B cell (primary cell): ENCODE data around the gene ENTREP3. TPM values are rescaled to one million over a fixed set of nuclear protein-coding genes. Genes with fewer than 3 reads are reported as not detected.

Source experiments
- ATAC-seq: fragments of 200-7000 bp; cut with Tn5 transposase; one replicate; pipeline ENCODE4 v1.10.0; 2021; ENCODE audit warnings: low read depth, mild to moderate bottlenecking, moderate number of reproducible peaks, moderate library complexity
- CTCF ChIA-PET: fragments of 350-600 bp; sonication (Branson Sonifier 250); formaldehyde crosslinking; loops from one replicate; lab custom pipeline; 2021; ENCODE audit warnings: antibody characterized with exemption, inconsistent platforms; lab: Charles Lee
- POLR2A ChIA-PET: fragments of 350-600 bp; sonication (Branson Sonifier 250); formaldehyde crosslinking; loops from one replicate; lab custom pipeline; 2021; ENCODE audit warnings: antibody characterized with exemption; lab: Charles Lee
- DNase-seq: peaks from one replicate; pipeline ENCODE4 v3.0.0; 2013
- H2AFZ ChIP-seq: 2 replicates; pipeline ENCODE4 v1.6.1; 2012; ENCODE audit warnings: mild to moderate bottlenecking, low read depth, low read length; ENCODE audit not compliant: insufficient read depth, poor library complexity, severe bottlenecking
- H3K27ac ChIP-seq, 2 donors: 1 replicate in 1 of 2; 2 replicates in 1 of 2; pipeline ENCODE4 v1.5.1; 2012 to 2013; ENCODE audit warnings: low read length in 2 of 2, mild to moderate bottlenecking in 2 of 2, moderate library complexity in 1 of 2
- H3K27me3 ChIP-seq, 4 experiments: fragments of 200-600 bp in 1 of 4; sonication (generic) in 1 of 4; replicated peaks in 1 of 4; 1 replicate in 2 of 4; 2 replicates in 2 of 4; pipeline versions ENCODE4 v1.6.1 to v1.7.0; 2013 to 2016; ENCODE audit warnings: low read length in 3 of 4, mild to moderate bottlenecking in 2 of 4, mixed read lengths in 1 of 4, moderate library complexity in 1 of 4; ENCODE audit not compliant: insufficient read depth in 4 of 4, control insufficient read depth in 3 of 4; ENCODE audit errors: control extremely low read depth in 1 of 4
- H3K36me3 ChIP-seq, 2 experiments: replicated peaks in 1 of 2; 1 replicate in 1 of 2; 2 replicates in 1 of 2; pipeline versions ENCODE4 v1.6.1 to v1.7.1; 2013; ENCODE audit warnings: low read length in 1 of 2; ENCODE audit not compliant: insufficient read depth in 2 of 2, control insufficient read depth in 1 of 2; ENCODE audit errors: control extremely low read depth in 1 of 2, extremely low read depth in 1 of 2
- H3K4me1 ChIP-seq, 2 donors: fragments of 200-600 bp in 1 of 2; sonication (generic) in 1 of 2; 1 replicate in 1 of 2; 2 replicates in 1 of 2; pipeline versions ENCODE4 v1.5.1 to v1.6.1; 2013 to 2017; ENCODE audit warnings: low read length in 2 of 2; ENCODE audit not compliant: control insufficient read depth in 2 of 2, insufficient read depth in 2 of 2
- H3K4me2 ChIP-seq: replicated peaks from 2 replicates; pipeline ENCODE3; 2012; ENCODE audit warnings: mild to moderate bottlenecking, low read depth, low read length; ENCODE audit not compliant: poor library complexity, severe bottlenecking
- H3K4me3 ChIP-seq, 5 experiments: fragments of 200-600 bp in 1 of 5; sonication (generic) in 1 of 5; 1 replicate in 3 of 5; 2 replicates in 2 of 5; pipeline versions ENCODE4 v1.5.1 to v1.7.0; 2011 to 2016; ENCODE audit warnings: low read length in 4 of 5, mild to moderate bottlenecking in 4 of 5, low read depth in 2 of 5, control low read depth in 1 of 5, moderate library complexity in 1 of 5; ENCODE audit not compliant: insufficient read depth in 1 of 5; ENCODE audit errors: control extremely low read depth in 1 of 5, extremely low read depth in 1 of 5
- H3K79me2 ChIP-seq: fragments of 200-600 bp; sonication (generic); one replicate; pipeline ENCODE4 v1.6.0; 2016; ENCODE audit warnings: low read length; ENCODE audit not compliant: control insufficient read depth, insufficient read depth
- H3K9ac ChIP-seq: fragments of 200-600 bp; sonication (generic); 2 replicates; pipeline ENCODE4 v1.6.1; 2017; ENCODE audit warnings: mild to moderate bottlenecking, low read length, moderate library complexity
- H3K9me3 ChIP-seq, 3 donors: one replicate each; pipeline versions ENCODE4 v1.6.1 to v1.7.1; 2013; ENCODE audit warnings: low read length in 2 of 3; ENCODE audit not compliant: control insufficient read depth in 2 of 3, insufficient read depth in 1 of 3; ENCODE audit errors: control extremely low read depth in 1 of 3
- H4K20me1 ChIP-seq: 2 replicates; pipeline ENCODE4 v1.6.0; 2012; ENCODE audit warnings: mild to moderate bottlenecking, low read length; ENCODE audit not compliant: insufficient read depth, control insufficient read depth, poor library complexity, severe bottlenecking
- H3K27ac Mint-ChIP-seq: one replicate; pipeline ENCODE4 v1.8.0; 2021; ENCODE audit warnings: mixed read lengths
- H3K27me3 Mint-ChIP-seq: one replicate; pipeline ENCODE4 v1.8.0; 2021; ENCODE audit warnings: mixed read lengths
- H3K4me1 Mint-ChIP-seq: one replicate; pipeline ENCODE4 v1.8.0; 2021; ENCODE audit warnings: mixed read lengths
- H3K4me3 Mint-ChIP-seq: one replicate; pipeline ENCODE4 v1.8.0; 2021; ENCODE audit warnings: mixed read lengths
- H3K9me3 Mint-ChIP-seq: one replicate; pipeline ENCODE4 v1.8.0; 2022; ENCODE audit warnings: mixed read lengths; ENCODE audit not compliant: insufficient read depth
- CTCF ChIP-seq: fragments of 200-600 bp; IDR thresholded peaks from one replicate; pipeline ENCODE4 v1.8.0; 2022; ENCODE audit warnings: antibody characterized with exemption, mild to moderate bottlenecking
- EZH2 ChIP-seq: IDR thresholded peaks from 2 replicates; pipeline ENCODE4 v1.6.1; 2012; ENCODE audit warnings: borderline replicate concordance, low read depth, mild to moderate bottlenecking, moderate library complexity, low read length; ENCODE audit not compliant: insufficient read depth, poor library complexity, severe bottlenecking
- WGBS: methylation state at CpG from one replicate; pipeline ENCODE4 v1.1.5; 2013; ENCODE audit warnings: missing lambda C conversion rate; ENCODE audit not compliant: insufficient coverage; 5-methylcytosine and 5-hydroxymethylcytosine counted together
- intact Hi-C: fragments of 100-400 bp; cut with micrococcal nuclease; formaldehyde crosslinking; loops from one replicate; pipeline ENCODE4 v1.10.0; 2022
- polyA plus RNA-seq: library from polyadenylated mRNA; depleted of rRNA; stranded (reverse); fragments of >200 nt; gene quantifications from 2 replicates; pipeline ENCODE4 v1.2.3, GENCODE V29; 2012
- total RNA-seq, 2 donors: library from RNA; stranded (reverse); fragments of 120-200 nt in 1 of 2; gene quantifications; 1 replicate in 1 of 2; 2 replicates in 1 of 2; pipeline versions ENCODE4 v1.2.3 to v1.2.4, GENCODE V29; 2013 to 2022

ENTREP3 gene
- total and polyA plus RNA-seq, 2 donors (not counting 1 experiment from before 2014, with no cell fraction given) = 7.6 to 15.2 TPM

GRCh38 chr1:155219592-155220031 lies 35.7 kb downstream of the ENTREP3 start:
- ATAC-seq (no peak), DNase-seq (no peak)
- H3K4me3 Mint-ChIP-seq = no peak overlapping the region

More at GRCh38 chr1:155219592-155220031, 35.7 kb downstream of the ENTREP3 start:
- H3K9me3 ChIP-seq = no peaks in the 10 kb centered on the region
- Mint-ChIP-seq H3K27me3 (no peaks in the 10 kb centered on the region), H3K27ac (no peak overlapping the region), H3K4me1 (peaks cover 20% of the 10 kb centered on the region), H3K9me3 (no peaks in the 10 kb centered on the region)
- H3K4me3 ChIP-seq = no peak overlapping the region
- no peaks in the 10 kb centered on the region for H4K20me1 ChIP-seq
- no CpG with 5 or more reads among the region's 1 CpG for WGBS
- H3K27me3 ChIP-seq = no peaks in the 10 kb centered on the region
- ChIA-PET POLR2A (no interaction called here), CTCF (interaction anchor here (0.8 to 1.2 kb wide), 4 partner anchors 10 to 52 kb away, joined by 3 to 6 read pairs (median 4); no protein-coding TSS in a partner anchor)
- no peaks in the 10 kb centered on the region for H3K79me2 ChIP-seq
- no peak overlapping the region for H3K4me2 ChIP-seq
- H3K36me3 ChIP-seq = no peaks in the 10 kb centered on the region
- H3K27ac ChIP-seq = no peak overlapping the region
- no peak overlapping the region for H2AFZ ChIP-seq
- no peak for TF ChIP-seq CTCF
- TF ChIP-seq EZH2 = no peak
- peaks cover 24 to 29% of the 10 kb centered on the region in 2 donors for H3K4me1 ChIP-seq
- H3K9ac ChIP-seq = no peak overlapping the region
- intact Hi-C loops = no loop called here
